GM12878 (cell line): ENCODE measurements around the gene TXNRD1.

ENCODE experiments used
- ATF7 ChIP-seq: fragments of 450-650 bp; IDR thresholded peaks from 2 replicates; pipeline ENCODE4 v1.6.1; 2016; ENCODE audit warnings: low read depth, mild to moderate bottlenecking
- CREM ChIP-seq: IDR thresholded peaks from 2 replicates; pipeline ENCODE4 v1.6.1; 2014; ENCODE audit warnings: antibody characterized with exemption, low read depth
- CTCF ChIP-seq, 3 experiments: IDR thresholded peaks in 2 of 3; conservative IDR thresholded peaks in 1 of 3; 2 replicates each; pipeline ENCODE4 v1.5.1; 2011; ENCODE audit warnings: low read depth in 3 of 3, low read length in 3 of 3, mild to moderate bottlenecking in 3 of 3, control low read depth in 2 of 3, moderate library complexity in 2 of 3, inconsistent platforms in 1 of 3, mixed read lengths in 1 of 3; ENCODE audit not compliant: control insufficient read depth in 2 of 3, insufficient read depth in 1 of 3; ENCODE audit errors: extremely low read depth in 1 of 3
- GATAD2B ChIP-seq: fragments of 450-650 bp; conservative IDR thresholded peaks from 2 replicates; pipeline ENCODE4 v1.6.1; 2017; ENCODE audit warnings: low read depth, mild to moderate bottlenecking, moderate library complexity
- HDAC2 ChIP-seq: fragments of 200-600 bp; sonication (generic); IDR thresholded peaks from 2 replicates; pipeline ENCODE4 v1.6.1; 2017
- MEF2A ChIP-seq: IDR thresholded peaks from 2 replicates; pipeline ENCODE4 v1.6.1; 2011; ENCODE audit warnings: low read depth, mild to moderate bottlenecking, low read length, moderate library complexity; ENCODE audit not compliant: insufficient read depth
- MXI1 ChIP-seq: fragments of 150-350 bp; IDR thresholded peaks from 2 replicates; pipeline ENCODE4 v1.6.1; 2011; ENCODE audit warnings: low read depth, mild to moderate bottlenecking, inconsistent platforms, low read length, improper control_type of control experiment
- RFX5 ChIP-seq: IDR thresholded peaks from 2 replicates; pipeline ENCODE4 v1.6.1; 2011; ENCODE audit warnings: low read depth, low read length, improper control_type of control experiment
- SUZ12 ChIP-seq: fragments of 200-600 bp; sonication (generic); IDR thresholded peaks from one replicate; pipeline ENCODE4 v1.6.1; 2018; ENCODE audit warnings: antibody characterized with exemption, mild to moderate bottlenecking; ENCODE audit not compliant: unreplicated experiment
- TF ChIP-seq, protein P1 (sequence below): IDR thresholded peaks from 2 replicates; pipeline ENCODE4 v1.6.1; 2012; ENCODE audit warnings: low read depth, low read length, improper control_type of control experiment
- TF ChIP-seq, protein P2 (sequence below): fragments of 450-650 bp; IDR thresholded peaks from 2 replicates; pipeline ENCODE4 v1.6.1; 2017; ENCODE audit warnings: mild to moderate bottlenecking, moderate library complexity

- TF ChIP-seq GATAD2B, result no peak
- no peak for TF ChIP-seq RFX5
- no peak for TF ChIP-seq HDAC2
- TF ChIP-seq ATF7, result no peak
- no peak for TF ChIP-seq CTCF (IDR thresholded peaks at IDR 0.05 in 2 of 3, conservative IDR thresholded peaks at IDR 0.05 in 1 of 3; ENCODE audit: control insufficient read depth in 2 of 3, extremely low read depth in 1 of 3, insufficient read depth in 1 of 3, low read depth in 3 of 3, low read length in 3 of 3)
- TF ChIP-seq, protein P1, sequence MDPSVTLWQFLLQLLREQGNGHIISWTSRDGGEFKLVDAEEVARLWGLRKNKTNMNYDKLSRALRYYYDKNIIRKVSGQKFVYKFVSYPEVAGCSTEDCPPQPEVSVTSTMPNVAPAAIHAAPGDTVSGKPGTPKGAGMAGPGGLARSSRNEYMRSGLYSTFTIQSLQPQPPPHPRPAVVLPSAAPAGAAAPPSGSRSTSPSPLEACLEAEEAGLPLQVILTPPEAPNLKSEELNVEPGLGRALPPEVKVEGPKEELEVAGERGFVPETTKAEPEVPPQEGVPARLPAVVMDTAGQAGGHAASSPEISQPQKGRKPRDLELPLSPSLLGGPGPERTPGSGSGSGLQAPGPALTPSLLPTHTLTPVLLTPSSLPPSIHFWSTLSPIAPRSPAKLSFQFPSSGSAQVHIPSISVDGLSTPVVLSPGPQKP, result no peak
- no peak for TF ChIP-seq CREM
- TF ChIP-seq MEF2A, result no peak
- TF ChIP-seq, protein P2, sequence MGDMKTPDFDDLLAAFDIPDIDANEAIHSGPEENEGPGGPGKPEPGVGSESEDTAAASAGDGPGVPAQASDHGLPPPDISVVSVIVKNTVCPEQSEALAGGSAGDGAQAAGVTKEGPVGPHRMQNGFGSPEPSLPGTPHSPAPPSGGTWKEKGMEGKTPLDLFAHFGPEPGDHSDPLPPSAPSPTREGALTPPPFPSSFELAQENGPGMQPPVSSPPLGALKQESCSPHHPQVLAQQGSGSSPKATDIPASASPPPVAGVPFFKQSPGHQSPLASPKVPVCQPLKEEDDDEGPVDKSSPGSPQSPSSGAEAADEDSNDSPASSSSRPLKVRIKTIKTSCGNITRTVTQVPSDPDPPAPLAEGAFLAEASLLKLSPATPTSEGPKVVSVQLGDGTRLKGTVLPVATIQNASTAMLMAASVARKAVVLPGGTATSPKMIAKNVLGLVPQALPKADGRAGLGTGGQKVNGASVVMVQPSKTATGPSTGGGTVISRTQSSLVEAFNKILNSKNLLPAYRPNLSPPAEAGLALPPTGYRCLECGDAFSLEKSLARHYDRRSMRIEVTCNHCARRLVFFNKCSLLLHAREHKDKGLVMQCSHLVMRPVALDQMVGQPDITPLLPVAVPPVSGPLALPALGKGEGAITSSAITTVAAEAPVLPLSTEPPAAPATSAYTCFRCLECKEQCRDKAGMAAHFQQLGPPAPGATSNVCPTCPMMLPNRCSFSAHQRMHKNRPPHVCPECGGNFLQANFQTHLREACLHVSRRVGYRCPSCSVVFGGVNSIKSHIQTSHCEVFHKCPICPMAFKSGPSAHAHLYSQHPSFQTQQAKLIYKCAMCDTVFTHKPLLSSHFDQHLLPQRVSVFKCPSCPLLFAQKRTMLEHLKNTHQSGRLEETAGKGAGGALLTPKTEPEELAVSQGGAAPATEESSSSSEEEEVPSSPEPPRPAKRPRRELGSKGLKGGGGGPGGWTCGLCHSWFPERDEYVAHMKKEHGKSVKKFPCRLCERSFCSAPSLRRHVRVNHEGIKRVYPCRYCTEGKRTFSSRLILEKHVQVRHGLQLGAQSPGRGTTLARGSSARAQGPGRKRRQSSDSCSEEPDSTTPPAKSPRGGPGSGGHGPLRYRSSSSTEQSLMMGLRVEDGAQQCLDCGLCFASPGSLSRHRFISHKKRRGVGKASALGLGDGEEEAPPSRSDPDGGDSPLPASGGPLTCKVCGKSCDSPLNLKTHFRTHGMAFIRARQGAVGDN, result no peak
- no peak for TF ChIP-seq SUZ12
- no peak for TF ChIP-seq MXI1
These were observed 104.5 kb downstream of the TXNRD1 start for GRCh38 chr12:104319918-104320626.
